H1 (cell line): ENCODE measurements around the gene EHD4. TPM values are rescaled to one million over a fixed set of nuclear protein-coding genes. Genes with fewer than 3 reads are reported as not detected.

Experiments used
- CTCF ChIA-PET: fragments of 300-600 bp; sonication (Branson Sonifier 250); formaldehyde crosslinking; loops from one replicate; lab custom pipeline; 2021; ENCODE audit not compliant: partially characterized antibody; lab: Charles Lee
- POLR2A ChIA-PET: fragments of 300-600 bp; sonication (Branson Sonifier 250); formaldehyde crosslinking; loops from one replicate; lab custom pipeline; 2021; ENCODE audit warnings: inconsistent platforms; ENCODE audit not compliant: partially characterized antibody; lab: Charles Lee
- DNase-seq, 2 experiments: peaks; one replicate each; pipeline versions ENCODE4 v3.0.0 to v3.0.0-alpha.2; 2010 to 2022; ENCODE audit warnings: low spot score in 2 of 2, low read depth in 1 of 2, mixed read lengths in 1 of 2
- FAIRE-seq: peaks from 2 replicates; lab custom pipeline; 2011; peaks lifted over from hg19 to GRCh38; lab: Jason Lieb, UNC
- H2AFZ ChIP-seq: 2 replicates; pipeline ENCODE4 v1.8.1; 2012; ENCODE audit warnings: low read length, inconsistent platforms
- H2AK5ac ChIP-seq: 2 replicates; pipeline ENCODE4 v1.6.1; 2013; ENCODE audit warnings: low read depth, low read length
- H2BK120ac ChIP-seq: replicated peaks from 2 replicates; pipeline ENCODE3; 2013; ENCODE audit warnings: low read depth, low read length, inconsistent platforms
- H2BK12ac ChIP-seq: 2 replicates; pipeline ENCODE4 v1.6.1; 2013; ENCODE audit warnings: low read depth, low read length
- H2BK15ac ChIP-seq: 2 replicates; pipeline ENCODE4 v1.6.1; 2013; ENCODE audit warnings: low read length
- H2BK20ac ChIP-seq: 2 replicates; pipeline ENCODE4 v1.6.1; 2013; ENCODE audit warnings: low read length
- H2BK5ac ChIP-seq: 2 replicates; pipeline ENCODE4 v1.6.1; 2013; ENCODE audit warnings: low read depth, low read length
- H3K14ac ChIP-seq: 2 replicates; pipeline ENCODE4 v1.6.1; 2013; ENCODE audit warnings: inconsistent platforms; ENCODE audit not compliant: insufficient read length
- H3K18ac ChIP-seq: 2 replicates; pipeline ENCODE4 v1.6.1; 2013; ENCODE audit warnings: low read length; ENCODE audit errors: extremely low read depth
- H3K23ac ChIP-seq: 2 replicates; pipeline ENCODE4 v1.6.1; 2013; ENCODE audit warnings: inconsistent platforms; ENCODE audit not compliant: insufficient read length
- H3K23me2 ChIP-seq: 2 replicates; pipeline ENCODE4 v1.6.1; 2013; ENCODE audit warnings: low read depth, low read length
- H3K27ac ChIP-seq: 2 replicates; pipeline ENCODE4 v1.6.1; 2011; ENCODE audit warnings: low read depth, low read length, inconsistent platforms
- H3K27me3 ChIP-seq, 4 experiments: replicated peaks in 1 of 4; 1 replicate in 1 of 4; 2 replicates in 3 of 4; pipeline versions ENCODE4 v1.6.1 to v1.8.1; 2011 to 2013; ENCODE audit warnings: low read length in 3 of 4, mild to moderate bottlenecking in 3 of 4, inconsistent platforms in 2 of 4, mixed read lengths in 2 of 4, moderate library complexity in 1 of 4; ENCODE audit not compliant: control insufficient read depth in 3 of 4, insufficient read depth in 3 of 4; ENCODE audit errors: extremely low read depth in 1 of 4
- H3K36me3 ChIP-seq, 4 experiments: 2 replicates each; pipeline versions ENCODE4 v1.6.1 to v1.8.1; 2011 to 2013; ENCODE audit warnings: mild to moderate bottlenecking in 4 of 4, low read length in 3 of 4, moderate library complexity in 2 of 4, control low read depth in 1 of 4, inconsistent platforms in 1 of 4; ENCODE audit not compliant: insufficient read depth in 4 of 4, control insufficient read depth in 2 of 4
- H3K4ac ChIP-seq: replicated peaks from 2 replicates; pipeline ENCODE3; 2013; ENCODE audit warnings: low read length, low read depth, mixed read lengths, inconsistent platforms; ENCODE audit not compliant: insufficient read length
- H3K4me1 ChIP-seq, 4 experiments: replicated peaks in 1 of 4; 1 replicate in 1 of 4; 2 replicates in 3 of 4; pipeline versions ENCODE4 v1.6.1 to v1.8.1; 2011 to 2013; ENCODE audit warnings: low read length in 3 of 4, inconsistent platforms in 2 of 4, mixed read lengths in 1 of 4; ENCODE audit not compliant: insufficient read depth in 4 of 4, control insufficient read depth in 3 of 4
- H3K4me2 ChIP-seq, 2 experiments: 2 replicates each; pipeline versions ENCODE4 v1.6.1 to v1.8.1; 2011 to 2013; ENCODE audit warnings: low read depth in 2 of 2, low read length in 2 of 2, control low read depth in 1 of 2, inconsistent platforms in 1 of 2, mild to moderate bottlenecking in 1 of 2; ENCODE audit not compliant: insufficient read depth in 1 of 2
- H3K4me3 ChIP-seq, 4 experiments: fragments of 200-600, 300-600 bp in 1 of 4; sonication (generic), shearing (Covaris generic), sonication (Bioruptor Twin) in 1 of 4; 2 replicates each; pipeline versions ENCODE4 v1.5.1 to v1.8.1; 2011 to 2016; ENCODE audit warnings: low read length in 4 of 4, low read depth in 3 of 4, control low read depth in 2 of 4, inconsistent platforms in 2 of 4, mild to moderate bottlenecking in 2 of 4, mixed read lengths in 1 of 4, moderate library complexity in 1 of 4; ENCODE audit not compliant: insufficient read depth in 2 of 4; ENCODE audit errors: extremely low read depth in 1 of 4
- H3K56ac ChIP-seq: replicated peaks from 2 replicates; pipeline ENCODE3; 2013; ENCODE audit warnings: low read depth, mild to moderate bottlenecking, mixed read lengths, low read length, inconsistent platforms; ENCODE audit not compliant: insufficient read length
- H3K79me1 ChIP-seq: 2 replicates; pipeline ENCODE4 v1.6.1; 2013; ENCODE audit warnings: low read depth, low read length, control low read depth
- H3K79me2 ChIP-seq, 2 experiments: 2 replicates each; pipeline versions ENCODE4 v1.6.1 to v1.8.1; 2012 to 2013; ENCODE audit warnings: low read length in 2 of 2, mild to moderate bottlenecking in 2 of 2, inconsistent platforms in 1 of 2; ENCODE audit not compliant: insufficient read depth in 2 of 2, control insufficient read depth in 1 of 2
- H3K9ac ChIP-seq, 4 experiments: replicated peaks in 1 of 4; 1 replicate in 1 of 4; 2 replicates in 3 of 4; pipeline versions ENCODE4 v1.6.1 to v1.8.1; 2011 to 2013; ENCODE audit warnings: low read depth in 3 of 4, low read length in 3 of 4, control low read depth in 2 of 4, mild to moderate bottlenecking in 2 of 4, moderate library complexity in 2 of 4, inconsistent platforms in 1 of 4; ENCODE audit errors: extremely low read depth in 1 of 4
- H3K9me3 ChIP-seq, 2 experiments: 2 replicates each; pipeline versions ENCODE4 v1.6.1 to v1.8.1; 2012 to 2013; ENCODE audit warnings: mild to moderate bottlenecking in 2 of 2, moderate library complexity in 2 of 2, control low read depth in 1 of 2, inconsistent platforms in 1 of 2, low read depth in 1 of 2, low read length in 1 of 2, mixed read lengths in 1 of 2; ENCODE audit not compliant: insufficient read depth in 2 of 2
- H4K20me1 ChIP-seq, 2 experiments: replicated peaks in 1 of 2; 2 replicates each; pipeline versions ENCODE3 to v1.8.1; 2011 to 2013; ENCODE audit warnings: inconsistent platforms in 2 of 2, low read length in 2 of 2, mild to moderate bottlenecking in 1 of 2; ENCODE audit not compliant: insufficient read depth in 2 of 2, control insufficient read depth in 1 of 2
- H4K5ac ChIP-seq: 2 replicates; pipeline ENCODE4 v1.6.1; 2013; ENCODE audit warnings: low read length, low read depth, mixed read lengths, inconsistent platforms; ENCODE audit not compliant: insufficient read length
- H4K8ac ChIP-seq: 2 replicates; pipeline ENCODE4 v1.8.0; 2013; ENCODE audit warnings: mild to moderate bottlenecking, moderate library complexity, low read length, inconsistent platforms; ENCODE audit not compliant: insufficient read depth; ENCODE audit errors: extremely low read depth
- H4K91ac ChIP-seq: replicated peaks from 2 replicates; pipeline ENCODE3; 2013; ENCODE audit warnings: low read length, mixed read lengths, inconsistent platforms; ENCODE audit not compliant: insufficient read length
- ASH2L ChIP-seq: fragments of 200-600, 300-600 bp; sonication (generic); IDR thresholded peaks from one replicate; pipeline ENCODE4 v1.7.1; 2017; ENCODE audit warnings: low read length
- ATF3 ChIP-seq: IDR thresholded peaks from 2 replicates; pipeline ENCODE4 v1.6.1; 2011; ENCODE audit warnings: low read depth, mild to moderate bottlenecking, low read length; ENCODE audit not compliant: insufficient read depth
- E2F6 ChIP-seq: IDR thresholded peaks from 2 replicates; pipeline ENCODE4 v1.6.1; 2012; ENCODE audit warnings: inconsistent platforms
- JUN ChIP-seq: IDR thresholded peaks from 2 replicates; pipeline ENCODE4 v1.6.1; 2011; ENCODE audit warnings: low read depth, mild to moderate bottlenecking, improper control_type of control experiment, low read length
- RBBP5 ChIP-seq: IDR thresholded peaks from 2 replicates; pipeline ENCODE4 v1.7.1; 2012; ENCODE audit warnings: low read depth, mild to moderate bottlenecking, inconsistent platforms, low read length, moderate library complexity, borderline replicate concordance
- RXRA ChIP-seq: IDR thresholded peaks from 2 replicates; pipeline ENCODE4 v1.6.1; 2011; ENCODE audit warnings: low read depth, mild to moderate bottlenecking, low read length, moderate library complexity; ENCODE audit not compliant: insufficient read depth
- SIN3A ChIP-seq, 2 experiments: IDR thresholded peaks in 1 of 2; conservative IDR thresholded peaks in 1 of 2; 2 replicates each; pipeline ENCODE4 v1.6.1; 2011 to 2012; ENCODE audit warnings: low read length in 2 of 2, improper control_type of control experiment in 1 of 2, low read depth in 1 of 2, mild to moderate bottlenecking in 1 of 2
- SIX5 ChIP-seq: IDR thresholded peaks from 2 replicates; pipeline ENCODE4 v1.6.1; 2011; ENCODE audit warnings: mild to moderate bottlenecking, low read depth, low read length
- SUZ12 ChIP-seq: fragments of 200-600 bp; sonication (generic); IDR thresholded peaks from 2 replicates; pipeline ENCODE4 v1.6.1; 2012; ENCODE audit warnings: mild to moderate bottlenecking, inconsistent platforms, low read length, moderate library complexity, mixed read lengths
- TAF1 ChIP-seq: IDR thresholded peaks from 2 replicates; pipeline ENCODE4 v1.6.1; 2011; ENCODE audit warnings: mild to moderate bottlenecking, low read depth, low read length
- WGBS, 2 experiments: shearing (Covaris generic) in 1 of 2; methylation state at CpG; one replicate each; pipeline versions ENCODE4 v1.1.6 to v1.1.7; 2013 to 2015; ENCODE audit warnings: low lambda C conversion rate in 2 of 2, mixed read lengths in 2 of 2, inconsistent platforms in 1 of 2, low coverage in 1 of 2, missing lambda C conversion rate in 1 of 2; ENCODE audit not compliant: insufficient replicate concordance in 2 of 2, insufficient coverage in 1 of 2, insufficient read length in 1 of 2; ENCODE audit errors: extremely low coverage in 1 of 2, missing lambda C conversion rate in 1 of 2; 5-methylcytosine and 5-hydroxymethylcytosine counted together
- polyA plus RNA-seq, 7 experiments: library from polyadenylated mRNA; depleted of rRNA in 3 of 7; stranded (reverse) in 5 of 7; unstranded in 2 of 7; fragments of >200 nt in 5 of 7; fragments of 200-250 nt in 2 of 7; gene quantifications; 1 replicate in 5 of 7; 2 replicates in 1 of 7; 4 replicates in 1 of 7; pipeline versions ENCODE4 v1.2.1 to v1.2.3, GENCODE V29; 2011 to 2013; ENCODE audit warnings: missing spikeins in 2 of 7, mixed read lengths in 2 of 7
- total RNA-seq: library from RNA; stranded (reverse); fragmentation: NEBNext Ultra II Directional; extraction: Animal tissue kit (Norgen Biotek cat#: 25700); gene quantifications from 2 replicates; pipeline ENCODE4 v1.2.1, GENCODE V29; 2021

EHD4 gene
- total and polyA plus RNA-seq, 2 of the 8 experiments (the other 6 are each of a cell fraction or from before 2014, with no cell fraction given), result 17.5 to 24.5 TPM

GRCh38 chr15:41858756-41859155 is 113.6 kb downstream of the EHD4 start:
- Histone ChIP-seq H2BK5ac (no peak overlapping the region; the same call in 1 of the 2 replicates), H4K20me1 (no peaks in the 10 kb centered on the region), H4K5ac (no peak overlapping the region), H3K4ac (no peak overlapping the region), H3K27ac (no peak overlapping the region), H3K9ac (no peak overlapping the region), H3K79me1 (no peaks in the 10 kb centered on the region), H3K14ac (no peak overlapping the region), H3K23me2 (no peaks in the 10 kb centered on the region), H4K8ac (no peak overlapping the region), H3K9me3 (no peaks in the 10 kb centered on the region), H3K4me3 (no peak overlapping the region), H3K36me3 (no peaks in the 10 kb centered on the region), H3K4me2 (no peak overlapping the region), H3K23ac (no peak overlapping the region), H3K27me3 (no peaks in the 10 kb centered on the region; a peak in 3 of 7 replicates), H3K4me1 (peaks cover 0 to 16% (median 2%) of the 10 kb centered on the region in 4 experiments; a peak in 2 of 7 replicates), H2BK20ac (no peak overlapping the region), H2AK5ac (no peak overlapping the region), H3K56ac (no peak overlapping the region), H2BK12ac (0 out of 2 replicates have a peak overlapping the region, but pooled peaks have one; percentile 9), H3K79me2 (no peaks in the 10 kb centered on the region), H4K91ac (no peak overlapping the region), H3K18ac (no peak overlapping the region), H2AFZ (no peak overlapping the region), H2BK120ac (no peak overlapping the region), H2BK15ac (peak overlapping the region; percentile 10; the same call in 1 of the 2 replicates)
- FAIRE-seq (no peak), DNase-seq (no peak)
- CTCF ChIA-PET, result interaction anchor here (0.6 to 5.5 kb wide), 26 partner anchors 9 to 335 kb away, joined by 3 to 49 read pairs (median 4); partner anchors contain the start of genes MAPKBP1 and PLA2G4B
- 86% methylated on average over 15 of the region's 15 CpGs; no CpG with 5 or more reads in 1 of the 2 experiments for WGBS, 2 experiments
- POLR2A ChIA-PET, result interaction anchor here (1.0 kb wide), 1 partner anchor 12 kb away, joined by 3 read pairs; no protein-coding TSS in a partner anchor
- TF ChIP-seq ATF3, result no peak
- no peak for TF ChIP-seq SIX5
- TF ChIP-seq E2F6, result no peak
- no peak for TF ChIP-seq RXRA
- no peak for TF ChIP-seq SUZ12
- no peak for TF ChIP-seq ASH2L
- no peak for TF ChIP-seq RBBP5
- no peak for TF ChIP-seq JUN
- TF ChIP-seq TAF1, result no peak
- TF ChIP-seq SIN3A (conservative IDR thresholded peaks at IDR 0.05 in 1 of 2, IDR thresholded peaks at IDR 0.05 in 1 of 2; ENCODE audit: low read depth in 1 of 2, low read length in 2 of 2), result no peak
